B cell (primary cell): ENCODE data around the gene USP50. TPM values are rescaled to one million over a fixed set of nuclear protein-coding genes. Genes with fewer than 3 reads are reported as not detected.

ENCODE experiments used
- ATAC-seq: fragments of 200-7000 bp; cut with Tn5 transposase; one replicate; pipeline ENCODE4 v1.10.0; 2021; ENCODE audit warnings: low read depth, mild to moderate bottlenecking, moderate number of reproducible peaks, moderate library complexity
- CTCF ChIA-PET: fragments of 350-600 bp; sonication (Branson Sonifier 250); formaldehyde crosslinking; loops from one replicate; lab custom pipeline; 2021; ENCODE audit warnings: antibody characterized with exemption, inconsistent platforms; lab: Charles Lee
- POLR2A ChIA-PET: fragments of 350-600 bp; sonication (Branson Sonifier 250); formaldehyde crosslinking; loops from one replicate; lab custom pipeline; 2021; ENCODE audit warnings: antibody characterized with exemption; lab: Charles Lee
- DNase-seq: peaks from one replicate; pipeline ENCODE4 v3.0.0; 2013
- H2AFZ ChIP-seq: 2 replicates; pipeline ENCODE4 v1.6.1; 2012; ENCODE audit warnings: mild to moderate bottlenecking, low read depth, low read length; ENCODE audit not compliant: insufficient read depth, poor library complexity, severe bottlenecking
- H3K27ac ChIP-seq, 2 donors: 1 replicate in 1 of 2; 2 replicates in 1 of 2; pipeline ENCODE4 v1.5.1; 2012 to 2013; ENCODE audit warnings: low read length in 2 of 2, mild to moderate bottlenecking in 2 of 2, moderate library complexity in 1 of 2
- H3K27me3 ChIP-seq, 4 experiments: fragments of 200-600 bp in 1 of 4; sonication (generic) in 1 of 4; replicated peaks in 1 of 4; 1 replicate in 2 of 4; 2 replicates in 2 of 4; pipeline versions ENCODE4 v1.6.1 to v1.7.0; 2013 to 2016; ENCODE audit warnings: low read length in 3 of 4, mild to moderate bottlenecking in 2 of 4, mixed read lengths in 1 of 4, moderate library complexity in 1 of 4; ENCODE audit not compliant: insufficient read depth in 4 of 4, control insufficient read depth in 3 of 4; ENCODE audit errors: control extremely low read depth in 1 of 4
- H3K36me3 ChIP-seq, 2 experiments: replicated peaks in 1 of 2; 1 replicate in 1 of 2; 2 replicates in 1 of 2; pipeline versions ENCODE4 v1.6.1 to v1.7.1; 2013; ENCODE audit warnings: low read length in 1 of 2; ENCODE audit not compliant: insufficient read depth in 2 of 2, control insufficient read depth in 1 of 2; ENCODE audit errors: control extremely low read depth in 1 of 2, extremely low read depth in 1 of 2
- H3K4me1 ChIP-seq, 2 donors: fragments of 200-600 bp in 1 of 2; sonication (generic) in 1 of 2; 1 replicate in 1 of 2; 2 replicates in 1 of 2; pipeline versions ENCODE4 v1.5.1 to v1.6.1; 2013 to 2017; ENCODE audit warnings: low read length in 2 of 2; ENCODE audit not compliant: control insufficient read depth in 2 of 2, insufficient read depth in 2 of 2
- H3K4me2 ChIP-seq: replicated peaks from 2 replicates; pipeline ENCODE3; 2012; ENCODE audit warnings: mild to moderate bottlenecking, low read depth, low read length; ENCODE audit not compliant: poor library complexity, severe bottlenecking
- H3K4me3 ChIP-seq, 5 experiments: fragments of 200-600 bp in 1 of 5; sonication (generic) in 1 of 5; 1 replicate in 3 of 5; 2 replicates in 2 of 5; pipeline versions ENCODE4 v1.5.1 to v1.7.0; 2011 to 2016; ENCODE audit warnings: low read length in 4 of 5, mild to moderate bottlenecking in 4 of 5, low read depth in 2 of 5, control low read depth in 1 of 5, moderate library complexity in 1 of 5; ENCODE audit not compliant: insufficient read depth in 1 of 5; ENCODE audit errors: control extremely low read depth in 1 of 5, extremely low read depth in 1 of 5
- H3K79me2 ChIP-seq: fragments of 200-600 bp; sonication (generic); one replicate; pipeline ENCODE4 v1.6.0; 2016; ENCODE audit warnings: low read length; ENCODE audit not compliant: control insufficient read depth, insufficient read depth
- H3K9ac ChIP-seq: fragments of 200-600 bp; sonication (generic); 2 replicates; pipeline ENCODE4 v1.6.1; 2017; ENCODE audit warnings: mild to moderate bottlenecking, low read length, moderate library complexity
- H3K9me3 ChIP-seq, 3 donors: one replicate each; pipeline versions ENCODE4 v1.6.1 to v1.7.1; 2013; ENCODE audit warnings: low read length in 2 of 3; ENCODE audit not compliant: control insufficient read depth in 2 of 3, insufficient read depth in 1 of 3; ENCODE audit errors: control extremely low read depth in 1 of 3
- H4K20me1 ChIP-seq: 2 replicates; pipeline ENCODE4 v1.6.0; 2012; ENCODE audit warnings: mild to moderate bottlenecking, low read length; ENCODE audit not compliant: insufficient read depth, control insufficient read depth, poor library complexity, severe bottlenecking
- H3K27ac Mint-ChIP-seq: one replicate; pipeline ENCODE4 v1.8.0; 2021; ENCODE audit warnings: mixed read lengths
- H3K27me3 Mint-ChIP-seq: one replicate; pipeline ENCODE4 v1.8.0; 2021; ENCODE audit warnings: mixed read lengths
- H3K4me1 Mint-ChIP-seq: one replicate; pipeline ENCODE4 v1.8.0; 2021; ENCODE audit warnings: mixed read lengths
- H3K4me3 Mint-ChIP-seq: one replicate; pipeline ENCODE4 v1.8.0; 2021; ENCODE audit warnings: mixed read lengths
- H3K9me3 Mint-ChIP-seq: one replicate; pipeline ENCODE4 v1.8.0; 2022; ENCODE audit warnings: mixed read lengths; ENCODE audit not compliant: insufficient read depth
- EZH2 ChIP-seq: IDR thresholded peaks from 2 replicates; pipeline ENCODE4 v1.6.1; 2012; ENCODE audit warnings: borderline replicate concordance, low read depth, mild to moderate bottlenecking, moderate library complexity, low read length; ENCODE audit not compliant: insufficient read depth, poor library complexity, severe bottlenecking
- WGBS: methylation state at CpG from one replicate; pipeline ENCODE4 v1.1.5; 2013; ENCODE audit warnings: missing lambda C conversion rate; ENCODE audit not compliant: insufficient coverage; 5-methylcytosine and 5-hydroxymethylcytosine counted together
- intact Hi-C: fragments of 100-400 bp; cut with micrococcal nuclease; formaldehyde crosslinking; loops from one replicate; pipeline ENCODE4 v1.10.0; 2022
- polyA plus RNA-seq: library from polyadenylated mRNA; depleted of rRNA; stranded (reverse); fragments of >200 nt; gene quantifications from 2 replicates; pipeline ENCODE4 v1.2.3, GENCODE V29; 2012
- total RNA-seq, 2 donors: library from RNA; stranded (reverse); fragments of 120-200 nt in 1 of 2; gene quantifications; 1 replicate in 1 of 2; 2 replicates in 1 of 2; pipeline versions ENCODE4 v1.2.3 to v1.2.4, GENCODE V29; 2013 to 2022
- TF ChIP-seq, protein P1 (sequence below): fragments of 200-600 bp; IDR thresholded peaks from one replicate; pipeline ENCODE4 v1.8.0; 2022; ENCODE audit warnings: antibody characterized with exemption, mild to moderate bottlenecking

USP50 gene
- total and polyA plus RNA-seq, 2 donors (not counting 1 experiment from before 2014, with no cell fraction given) = 0.34 TPM; not detected in 1

DNA sequence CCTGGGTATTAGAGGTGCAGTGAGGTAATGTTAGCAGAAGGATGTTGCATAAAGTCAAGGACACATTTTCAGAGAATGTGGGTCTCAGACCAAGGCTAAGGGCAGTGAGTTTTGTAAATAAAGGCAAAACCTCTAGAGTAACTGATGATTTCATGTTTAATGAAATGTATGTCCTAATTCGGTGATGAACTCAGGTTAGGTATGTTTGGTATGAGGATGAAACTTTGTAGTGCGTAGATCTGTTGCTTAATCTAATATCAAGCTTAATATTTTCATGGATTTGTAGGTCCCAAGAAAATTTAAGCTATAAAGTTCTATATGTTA lies 3.6 kb downstream of the USP50 start:
- ATAC-seq (no peak), DNase-seq (no peak)
- H3K27me3 ChIP-seq = peaks cover 0 to 2% (median 0%) of the 10 kb centered on the region in 4 experiments
- WGBS = no CpG with 5 or more reads among the region's 2 CpGs
- no peak overlapping the region for H2AFZ ChIP-seq
- ChIA-PET POLR2A (no interaction called here), CTCF (no interaction called here)
- H3K27ac ChIP-seq = no peak overlapping the region
- no peaks in the 10 kb centered on the region for H3K36me3 ChIP-seq
- H3K4me1 Mint-ChIP-seq = no peaks in the 10 kb centered on the region
- no peaks in the 10 kb centered on the region for H3K9me3 ChIP-seq
- no peak overlapping the region for H3K4me3 Mint-ChIP-seq
- no peak overlapping the region for H3K4me3 ChIP-seq
- peaks cover 4% of the 10 kb centered on the region for H3K27me3 Mint-ChIP-seq
- H3K9ac ChIP-seq = no peak overlapping the region
- no peaks in the 10 kb centered on the region for H3K9me3 Mint-ChIP-seq
- no peaks in the 10 kb centered on the region for H4K20me1 ChIP-seq
- no peak overlapping the region for H3K27ac Mint-ChIP-seq
- intact Hi-C loops = no loop called here
- no peak overlapping the region for H3K4me2 ChIP-seq
- H3K4me1 ChIP-seq = no peaks in the 10 kb centered on the region
- TF ChIP-seq, protein P1, sequence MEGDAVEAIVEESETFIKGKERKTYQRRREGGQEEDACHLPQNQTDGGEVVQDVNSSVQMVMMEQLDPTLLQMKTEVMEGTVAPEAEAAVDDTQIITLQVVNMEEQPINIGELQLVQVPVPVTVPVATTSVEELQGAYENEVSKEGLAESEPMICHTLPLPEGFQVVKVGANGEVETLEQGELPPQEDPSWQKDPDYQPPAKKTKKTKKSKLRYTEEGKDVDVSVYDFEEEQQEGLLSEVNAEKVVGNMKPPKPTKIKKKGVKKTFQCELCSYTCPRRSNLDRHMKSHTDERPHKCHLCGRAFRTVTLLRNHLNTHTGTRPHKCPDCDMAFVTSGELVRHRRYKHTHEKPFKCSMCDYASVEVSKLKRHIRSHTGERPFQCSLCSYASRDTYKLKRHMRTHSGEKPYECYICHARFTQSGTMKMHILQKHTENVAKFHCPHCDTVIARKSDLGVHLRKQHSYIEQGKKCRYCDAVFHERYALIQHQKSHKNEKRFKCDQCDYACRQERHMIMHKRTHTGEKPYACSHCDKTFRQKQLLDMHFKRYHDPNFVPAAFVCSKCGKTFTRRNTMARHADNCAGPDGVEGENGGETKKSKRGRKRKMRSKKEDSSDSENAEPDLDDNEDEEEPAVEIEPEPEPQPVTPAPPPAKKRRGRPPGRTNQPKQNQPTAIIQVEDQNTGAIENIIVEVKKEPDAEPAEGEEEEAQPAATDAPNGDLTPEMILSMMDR = no peak
- H3K79me2 ChIP-seq = no peaks in the 10 kb centered on the region

DNA sequence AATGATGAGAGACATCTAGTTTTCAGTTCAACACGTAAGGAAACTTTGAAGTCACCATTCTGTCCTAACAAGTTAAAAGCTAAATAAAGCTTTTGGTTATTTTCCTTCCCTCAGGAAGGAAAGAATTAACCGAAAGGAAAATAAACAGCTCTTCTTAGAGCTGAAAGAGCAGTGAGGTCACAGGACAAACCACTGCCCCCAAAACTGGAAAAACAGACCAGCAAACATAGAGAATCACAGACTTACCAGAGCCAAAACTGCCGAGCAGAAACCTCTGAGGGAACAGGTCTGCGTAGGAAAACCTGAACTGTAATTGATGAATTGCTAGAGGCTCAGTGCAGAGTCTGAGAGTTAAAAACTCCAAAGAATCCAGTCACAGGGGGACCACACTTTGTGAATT lies 14.7 kb downstream of the USP50 start:
- Mint-ChIP-seq H3K4me1 (no peaks in the 10 kb centered on the region), H3K27ac (no peak overlapping the region), H3K9me3 (no peaks in the 10 kb centered on the region), H3K27me3 (no peaks in the 10 kb centered on the region), H3K4me3 (no peak overlapping the region)
- Histone ChIP-seq H4K20me1 (no peaks in the 10 kb centered on the region), H3K4me1 (no peaks in the 10 kb centered on the region), H3K9me3 (peaks cover 0 to 3% (median 0%) of the 10 kb centered on the region in 3 donors), H3K4me2 (no peak overlapping the region), H2AFZ (no peak overlapping the region), H3K27ac (no peak overlapping the region), H3K4me3 (no peak overlapping the region), H3K27me3 (no peaks in the 10 kb centered on the region), H3K9ac (no peak overlapping the region), H3K79me2 (no peaks in the 10 kb centered on the region), H3K36me3 (no peaks in the 10 kb centered on the region)
- ATAC-seq (no peak), DNase-seq (no peak)
- no peak for TF ChIP-seq EZH2
- TF ChIP-seq, protein P1 = no peak
- no CpG with 5 or more reads among the region's 4 CpGs for WGBS
- intact Hi-C loops = no loop called here
- POLR2A ChIA-PET = no interaction called here
- CTCF ChIA-PET = interaction anchor here (0.6 kb wide), 1 partner anchor 281 kb away, joined by 3 read pairs; no protein-coding TSS in a partner anchor
